Measurements from ENCODE around the gene EGLN3.

The EGLN3 gene

DNA sequence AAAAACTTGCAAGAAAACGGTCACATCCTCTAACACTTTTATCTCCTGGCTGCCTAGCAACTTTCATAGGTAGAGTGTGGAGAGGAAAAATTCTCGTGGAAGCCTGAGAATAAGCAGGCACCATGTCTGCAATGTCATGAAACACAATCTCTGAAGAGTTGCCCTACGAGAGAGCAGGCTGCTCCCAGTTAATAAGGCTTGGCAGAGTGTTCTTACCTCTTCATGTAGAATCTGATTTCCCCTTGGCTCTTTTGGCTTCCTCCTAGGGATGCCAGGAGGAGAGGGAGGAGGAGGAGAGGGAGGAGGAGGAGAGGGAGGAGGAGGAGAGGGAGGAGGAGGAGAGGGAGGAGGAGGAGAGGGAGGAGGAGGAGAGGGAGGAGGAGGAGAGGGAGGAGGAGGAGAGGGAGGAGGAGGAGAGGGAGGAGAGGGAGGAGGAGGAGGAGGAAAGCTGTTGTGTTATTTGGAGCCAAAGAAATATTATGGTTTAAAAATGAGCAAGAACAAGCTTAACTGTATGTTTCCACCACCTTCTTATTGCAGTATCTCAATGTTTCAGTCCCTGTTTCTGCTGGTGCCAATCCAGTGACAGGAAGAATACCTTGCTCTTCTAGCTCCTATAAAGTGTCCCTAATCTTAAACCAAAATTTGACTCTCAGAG, 52.9 kb downstream of the EGLN3 start:
- H3K36me3 ChIP-seq (ENCODE audit: insufficient read depth, low read length): no peaks in the 10 kb centered on the region
- H2AFZ ChIP-seq (ENCODE audit: low read depth, low read length): no peak overlapping the region
- TF ChIP-seq, protein P1, sequence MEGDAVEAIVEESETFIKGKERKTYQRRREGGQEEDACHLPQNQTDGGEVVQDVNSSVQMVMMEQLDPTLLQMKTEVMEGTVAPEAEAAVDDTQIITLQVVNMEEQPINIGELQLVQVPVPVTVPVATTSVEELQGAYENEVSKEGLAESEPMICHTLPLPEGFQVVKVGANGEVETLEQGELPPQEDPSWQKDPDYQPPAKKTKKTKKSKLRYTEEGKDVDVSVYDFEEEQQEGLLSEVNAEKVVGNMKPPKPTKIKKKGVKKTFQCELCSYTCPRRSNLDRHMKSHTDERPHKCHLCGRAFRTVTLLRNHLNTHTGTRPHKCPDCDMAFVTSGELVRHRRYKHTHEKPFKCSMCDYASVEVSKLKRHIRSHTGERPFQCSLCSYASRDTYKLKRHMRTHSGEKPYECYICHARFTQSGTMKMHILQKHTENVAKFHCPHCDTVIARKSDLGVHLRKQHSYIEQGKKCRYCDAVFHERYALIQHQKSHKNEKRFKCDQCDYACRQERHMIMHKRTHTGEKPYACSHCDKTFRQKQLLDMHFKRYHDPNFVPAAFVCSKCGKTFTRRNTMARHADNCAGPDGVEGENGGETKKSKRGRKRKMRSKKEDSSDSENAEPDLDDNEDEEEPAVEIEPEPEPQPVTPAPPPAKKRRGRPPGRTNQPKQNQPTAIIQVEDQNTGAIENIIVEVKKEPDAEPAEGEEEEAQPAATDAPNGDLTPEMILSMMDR (IDR thresholded peaks at IDR 0.05; ENCODE audit: borderline replicate concordance, extremely low read depth, low read length, poor library complexity, severe bottlenecking): no peak
- TF ChIP-seq EZH2 (IDR thresholded peaks at IDR 0.05; ENCODE audit: borderline replicate concordance, low read depth, low read length, severe bottlenecking): no peak
- no peaks in the 10 kb centered on the region for H3K79me2 ChIP-seq (ENCODE audit: insufficient read depth, low read length)
- no peaks in the 10 kb centered on the region for H3K4me1 ChIP-seq (ENCODE audit: insufficient read depth, low read length)
- no peak overlapping the region for H3K4me2 ChIP-seq (ENCODE audit: insufficient read depth, low read length)
- H4K20me1 ChIP-seq (ENCODE audit: insufficient read depth, low read length): no peaks in the 10 kb centered on the region
- peaks cover 8% of the 10 kb centered on the region for H3K9me3 ChIP-seq (ENCODE audit: insufficient read depth, low read length, severe bottlenecking)
- no peaks in the 10 kb centered on the region for H3K27me3 ChIP-seq (ENCODE audit: insufficient read depth, low read length, poor library complexity)
- no peak overlapping the region for H3K4me3 ChIP-seq (ENCODE audit: low read depth in 1 of 2, low read length in 2 of 2)
- DNase-seq (no peak), ATAC-seq (ENCODE audit: insufficient read depth, low read depth) (no peak)
- H3K9ac ChIP-seq (ENCODE audit: low read depth, low read length): no peak overlapping the region
- H3K27ac ChIP-seq (ENCODE audit: low read length): no peak overlapping the region

DNA sequence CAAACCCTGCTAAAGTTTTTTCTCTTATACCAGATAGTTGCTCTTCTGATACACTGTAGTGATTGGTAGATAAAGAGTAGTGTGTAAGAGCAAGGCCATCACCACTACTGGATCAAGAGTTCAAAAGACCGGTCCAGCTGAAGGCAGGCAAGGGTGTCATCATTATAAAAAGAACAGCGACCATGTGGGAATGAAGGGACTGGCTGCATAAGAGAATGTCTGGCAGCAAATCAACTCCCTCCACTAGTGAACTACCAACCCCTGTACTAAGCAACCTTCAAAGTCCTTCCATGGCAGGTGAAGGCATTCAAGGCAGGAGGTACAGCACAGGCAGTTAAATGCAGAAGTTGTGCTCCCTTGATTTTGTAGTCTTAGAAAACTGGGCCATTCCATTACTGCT, 53.5 kb downstream of the EGLN3 start:
- no peak overlapping the region for H3K9ac ChIP-seq (ENCODE audit: low read depth, low read length)
- DNase-seq: no peak
- H3K27me3 ChIP-seq (ENCODE audit: insufficient read depth, low read length, poor library complexity): no peaks in the 10 kb centered on the region
- H3K79me2 ChIP-seq (ENCODE audit: insufficient read depth, low read length): no peaks in the 10 kb centered on the region
- H3K4me1 ChIP-seq (ENCODE audit: insufficient read depth, low read length): no peaks in the 10 kb centered on the region
- H3K36me3 ChIP-seq (ENCODE audit: insufficient read depth, low read length): no peaks in the 10 kb centered on the region
- no peak for ATAC-seq (ENCODE audit: insufficient read depth, low read depth)
- no peak overlapping the region for H3K27ac ChIP-seq (ENCODE audit: low read length)
- H3K4me2 ChIP-seq (ENCODE audit: insufficient read depth, low read length): no peak overlapping the region
- H3K4me3 ChIP-seq (ENCODE audit: low read depth in 1 of 2, low read length in 2 of 2): no peak overlapping the region
- no peaks in the 10 kb centered on the region for H4K20me1 ChIP-seq (ENCODE audit: insufficient read depth, low read length)
- H2AFZ ChIP-seq (ENCODE audit: low read depth, low read length): no peak overlapping the region
- peaks cover 7% of the 10 kb centered on the region for H3K9me3 ChIP-seq (ENCODE audit: insufficient read depth, low read length, severe bottlenecking)
- TF ChIP-seq EZH2 (IDR thresholded peaks at IDR 0.05; ENCODE audit: borderline replicate concordance, low read depth, low read length, severe bottlenecking): no peak
- TF ChIP-seq, protein P1 (IDR thresholded peaks at IDR 0.05; ENCODE audit: borderline replicate concordance, extremely low read depth, low read length, poor library complexity, severe bottlenecking): no peak

DNA sequence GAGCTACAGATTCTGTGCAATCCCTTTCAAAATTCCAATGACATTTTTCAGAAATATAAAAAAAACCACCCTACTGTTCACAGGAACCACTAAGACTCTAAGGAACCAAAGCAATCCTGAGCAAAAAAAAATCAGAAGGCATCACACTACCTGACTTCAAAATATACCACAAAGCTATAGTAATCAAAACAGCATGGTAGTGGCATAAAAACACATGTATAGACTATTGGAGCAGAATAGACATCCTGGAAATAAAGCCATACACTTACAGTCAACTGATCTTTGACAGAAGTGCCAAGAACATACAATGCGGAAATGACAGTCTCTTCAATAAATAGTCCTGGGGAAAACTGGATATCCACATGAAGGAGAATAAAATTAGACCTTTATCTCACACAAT, 56.5 kb downstream of the EGLN3 start:
- DNase-seq: no peak
- Histone ChIP-seq H3K4me1 (ENCODE audit: insufficient read depth, low read length) (peaks cover 6% of the 10 kb centered on the region), H3K36me3 (ENCODE audit: insufficient read depth, low read length) (no peaks in the 10 kb centered on the region), H3K27ac (ENCODE audit: low read length) (no peak overlapping the region), H2AFZ (ENCODE audit: low read depth, low read length) (no peak overlapping the region), H3K27me3 (ENCODE audit: insufficient read depth, low read length, poor library complexity) (no peaks in the 10 kb centered on the region), H3K79me2 (ENCODE audit: insufficient read depth, low read length) (no peaks in the 10 kb centered on the region), H4K20me1 (ENCODE audit: insufficient read depth, low read length) (no peaks in the 10 kb centered on the region), H3K4me2 (ENCODE audit: insufficient read depth, low read length) (no peak overlapping the region), H3K9ac (ENCODE audit: low read depth, low read length) (no peak overlapping the region), H3K4me3 (ENCODE audit: low read depth in 1 of 2, low read length in 2 of 2) (no peak overlapping the region), H3K9me3 (ENCODE audit: insufficient read depth, low read length, severe bottlenecking) (peaks cover 2% of the 10 kb centered on the region)
- no peak for ATAC-seq (ENCODE audit: insufficient read depth, low read depth)
- TF ChIP-seq, protein P1 (IDR thresholded peaks at IDR 0.05; ENCODE audit: borderline replicate concordance, extremely low read depth, low read length, poor library complexity, severe bottlenecking): no peak
- no peak for TF ChIP-seq EZH2 (IDR thresholded peaks at IDR 0.05; ENCODE audit: borderline replicate concordance, low read depth, low read length, severe bottlenecking)
